Measurements from ENCODE around the gene RPS6KA5. TPM values are rescaled to one million over a fixed set of nuclear protein-coding genes. Genes with fewer than 3 reads are reported as not detected.

Gene RPS6KA5
- total RNA-seq, 2 experiments from 2014 or later: 18.8 to 19.3 TPM

- ChIA-PET CTCF (no interaction called here), POLR2A (no interaction called here)
- Mint-ChIP-seq H3K27ac (no peak overlapping the region), H3K9me3 (no peaks in the 10 kb centered on the region), H3K4me1 (ENCODE audit: low read depth) (no peaks in the 10 kb centered on the region), H3K4me3 (no peak overlapping the region), H3K27me3 (no peaks in the 10 kb centered on the region), H3K36me3 (peaks cover 23% of the 10 kb centered on the region)
- no peak for DNase-seq
- intact Hi-C loops (cut with micrococcal nuclease): no loop called here
These were observed 138.3 kb downstream of the RPS6KA5 start for GRCh38 chr14:90922141-90922540.

GRCh38 chr14:90911121-90911520, 149.3 kb downstream of the RPS6KA5 start:
- peaks cover 4% of the 10 kb centered on the region for H3K36me3 Mint-ChIP-seq
- no peaks in the 10 kb centered on the region for H3K9me3 Mint-ChIP-seq
- no peak overlapping the region for H3K4me3 Mint-ChIP-seq
- no peaks in the 10 kb centered on the region for H3K27me3 Mint-ChIP-seq
- no peak overlapping the region for H3K27ac Mint-ChIP-seq
- H3K4me1 Mint-ChIP-seq (ENCODE audit: low read depth): peaks cover 19% of the 10 kb centered on the region
- ChIA-PET CTCF (interaction anchor here (0.6 kb wide), 1 partner anchor 262 kb away, joined by 3 read pairs; no protein-coding TSS in a partner anchor), POLR2A (no interaction called here)
- intact Hi-C loops (cut with micrococcal nuclease): no loop called here
- no peak for DNase-seq

- Mint-ChIP-seq H3K36me3 (peaks cover 10% of the 10 kb centered on the region), H3K4me3 (no peak overlapping the region), H3K9me3 (no peaks in the 10 kb centered on the region), H3K4me1 (ENCODE audit: low read depth) (peaks cover 30% of the 10 kb centered on the region), H3K27ac (no peak overlapping the region), H3K27me3 (no peaks in the 10 kb centered on the region)
- POLR2A ChIA-PET: no interaction called here
- intact Hi-C loops (cut with micrococcal nuclease): loop anchor here (5.0 kb wide), 1 partner anchor 115 kb away; no protein-coding TSS in a partner anchor
- CTCF ChIA-PET: interaction anchor here (0.7 kb wide), 2 partner anchors 148 to 266 kb away, joined by 3 read pairs; no protein-coding TSS in a partner anchor
- DNase-seq: no peak
These were observed 153.3 kb downstream of the RPS6KA5 start for GRCh38 chr14:90907178-90907577.

- H3K9me3 Mint-ChIP-seq: no peaks in the 10 kb centered on the region
- intact Hi-C loops (cut with micrococcal nuclease): loop anchor here (1.0 to 5.0 kb wide), 3 partner anchors 65 to 209 kb away; partner anchors contain the start of gene DGLUCY
- no peak overlapping the region for H3K4me3 Mint-ChIP-seq
- no peak for DNase-seq
- ChIA-PET CTCF (interaction anchor here (1.0 to 5.2 kb wide), 6 partner anchors 16 to 412 kb away, joined by 3 to 255 read pairs (median 4); partner anchors contain the start of gene DGLUCY), POLR2A (interaction anchor here (1.5 kb wide), 1 partner anchor 64 kb away, joined by 4 read pairs; no protein-coding TSS in a partner anchor)
- H3K36me3 Mint-ChIP-seq: peaks cover 10% of the 10 kb centered on the region
- H3K4me1 Mint-ChIP-seq (ENCODE audit: low read depth): peaks cover 27% of the 10 kb centered on the region
- H3K27me3 Mint-ChIP-seq: no peaks in the 10 kb centered on the region
- peak overlapping the region; percentile 70 for H3K27ac Mint-ChIP-seq
These were observed 154.9 kb downstream of the RPS6KA5 start for GRCh38 chr14:90905531-90905930.

- H3K27ac Mint-ChIP-seq: no peak overlapping the region
- ChIA-PET CTCF (interaction anchor here (0.6 to 5.2 kb wide), 55 partner anchors 10 to 390 kb away, joined by 3 to 255 read pairs (median 4); partner anchors contain the start of gene DGLUCY), POLR2A (interaction anchor here (0.9 to 1.3 kb wide), 2 partner anchors 211 to 212 kb away, joined by 4 read pairs; partner anchors contain the start of gene DGLUCY)
- H3K9me3 Mint-ChIP-seq: no peaks in the 10 kb centered on the region
- DNase-seq: peak; percentile 63
- H3K36me3 Mint-ChIP-seq: peaks cover 21% of the 10 kb centered on the region
- intact Hi-C loops (cut with micrococcal nuclease): loop anchor here (1.0 to 5.0 kb wide), 4 partner anchors 76 to 270 kb away; no protein-coding TSS in a partner anchor
- no peak overlapping the region for H3K4me3 Mint-ChIP-seq
- H3K4me1 Mint-ChIP-seq (ENCODE audit: low read depth): peaks cover 26% of the 10 kb centered on the region
- H3K27me3 Mint-ChIP-seq: no peaks in the 10 kb centered on the region
These were observed 157.3 kb downstream of the RPS6KA5 start for GRCh38 chr14:90903101-90903500.

GRCh38 chr14:90900476-90901083, 159.9 kb downstream of the RPS6KA5 start:
- no peaks in the 10 kb centered on the region for H3K27me3 Mint-ChIP-seq
- intact Hi-C loops (cut with micrococcal nuclease): loop anchor here (5.0 kb wide), 1 partner anchor 73 kb away; no protein-coding TSS in a partner anchor
- H3K9me3 Mint-ChIP-seq: no peaks in the 10 kb centered on the region
- CTCF ChIA-PET: interaction anchor here (1.8 to 5.2 kb wide), 2 partner anchors 273 kb away, joined by 8 to 255 read pairs; no protein-coding TSS in a partner anchor
- H3K4me3 Mint-ChIP-seq: no peak overlapping the region
- POLR2A ChIA-PET: no interaction called here
- no peak for DNase-seq
- H3K27ac Mint-ChIP-seq: no peak overlapping the region
- peaks cover 9% of the 10 kb centered on the region for H3K4me1 Mint-ChIP-seq (ENCODE audit: low read depth)
- peaks cover 29% of the 10 kb centered on the region for H3K36me3 Mint-ChIP-seq

GRCh38 chr14:90897022-90897421, 163.4 kb downstream of the RPS6KA5 start:
- no peaks in the 10 kb centered on the region for H3K4me1 Mint-ChIP-seq (ENCODE audit: low read depth)

GRCh38 chr14:90894241-90894640, 166.2 kb downstream of the RPS6KA5 start:
- Mint-ChIP-seq H3K36me3 (peaks cover 46% of the 10 kb centered on the region), H3K27ac (no peak overlapping the region)
- intact Hi-C loops (cut with micrococcal nuclease): no loop called here

More at GRCh38 chr14:90897022-90897421, 163.4 kb downstream of the RPS6KA5 start:
- no peak overlapping the region for H3K4me3 Mint-ChIP-seq
- H3K27ac Mint-ChIP-seq: no peak overlapping the region
- no peaks in the 10 kb centered on the region for H3K9me3 Mint-ChIP-seq
- intact Hi-C loops (cut with micrococcal nuclease): no loop called here
- H3K27me3 Mint-ChIP-seq: no peaks in the 10 kb centered on the region
- DNase-seq: no peak
- H3K36me3 Mint-ChIP-seq: peaks cover 38% of the 10 kb centered on the region
- CTCF ChIA-PET: interaction anchor here (1.0 kb wide), 1 partner anchor 276 kb away, joined by 3 read pairs; no protein-coding TSS in a partner anchor
- POLR2A ChIA-PET: no interaction called here

GRCh38 chr14:90893510-90893909, 166.9 kb downstream of the RPS6KA5 start:
- Mint-ChIP-seq H3K4me1 (ENCODE audit: low read depth) (no peaks in the 10 kb centered on the region), H3K27ac (no peak overlapping the region), H3K9me3 (no peaks in the 10 kb centered on the region), H3K36me3 (peaks cover 42% of the 10 kb centered on the region), H3K4me3 (no peak overlapping the region), H3K27me3 (no peaks in the 10 kb centered on the region)
- POLR2A ChIA-PET: no interaction called here
- CTCF ChIA-PET: interaction anchor here (1.4 to 4.6 kb wide), 3 partner anchors 9 to 284 kb away, joined by 4 to 30 read pairs (median 11); no protein-coding TSS in a partner anchor
- no peak for DNase-seq
- intact Hi-C loops (cut with micrococcal nuclease): no loop called here

More at GRCh38 chr14:90894241-90894640, 166.2 kb downstream of the RPS6KA5 start:
- POLR2A ChIA-PET: no interaction called here
- no peak for DNase-seq
- CTCF ChIA-PET: interaction anchor here (1.4 to 4.6 kb wide), 3 partner anchors 8 to 283 kb away, joined by 4 to 30 read pairs (median 11); no protein-coding TSS in a partner anchor
- Mint-ChIP-seq H3K27me3 (no peaks in the 10 kb centered on the region), H3K9me3 (no peaks in the 10 kb centered on the region), H3K4me3 (no peak overlapping the region), H3K4me1 (ENCODE audit: low read depth) (no peaks in the 10 kb centered on the region)

- no peaks in the 10 kb centered on the region for H3K27me3 Mint-ChIP-seq
- H3K36me3 Mint-ChIP-seq: peaks cover 37% of the 10 kb centered on the region
- H3K4me1 Mint-ChIP-seq (ENCODE audit: low read depth): no peaks in the 10 kb centered on the region
- no peak overlapping the region for H3K4me3 Mint-ChIP-seq
- no peak overlapping the region for H3K27ac Mint-ChIP-seq
- intact Hi-C loops (cut with micrococcal nuclease): no loop called here
- ChIA-PET POLR2A (interaction anchor here (0.7 kb wide), 1 partner anchor 170 kb away, joined by 3 read pairs; no protein-coding TSS in a partner anchor), CTCF (interaction anchor here (0.8 to 4.6 kb wide), 2 partner anchors 9 to 282 kb away, joined by 3 to 30 read pairs; no protein-coding TSS in a partner anchor)
- H3K9me3 Mint-ChIP-seq: no peaks in the 10 kb centered on the region
- DNase-seq: no peak
These were observed 167.5 kb downstream of the RPS6KA5 start for GRCh38 chr14:90892970-90893369.

- Mint-ChIP-seq H3K36me3 (peaks cover 28% of the 10 kb centered on the region), H3K27ac (no peak overlapping the region), H3K4me3 (no peak overlapping the region), H3K4me1 (ENCODE audit: low read depth) (no peaks in the 10 kb centered on the region), H3K9me3 (no peaks in the 10 kb centered on the region), H3K27me3 (no peaks in the 10 kb centered on the region)
- ChIA-PET CTCF (interaction anchor here (1.0 to 4.6 kb wide), 3 partner anchors 11 to 286 kb away, joined by 3 to 30 read pairs (median 3); no protein-coding TSS in a partner anchor), POLR2A (no interaction called here)
- intact Hi-C loops (cut with micrococcal nuclease): no loop called here
- DNase-seq: no peak
These were observed 169.1 kb downstream of the RPS6KA5 start for GRCh38 chr14:90891326-90891725.
